SK-N-MC (cell line): ENCODE measurements around the gene CLCN1.

ENCODE experiments used
- DNase-seq: peaks from one replicate; pipeline ENCODE4 v3.0.0-alpha.2; 2011; ENCODE audit warnings: low read depth, low spot score
- H3K27ac ChIP-seq: fragments of 200-600 bp; sonication (generic); 2 replicates; pipeline ENCODE4 v1.5.1; 2016; ENCODE audit warnings: mixed run types
- H3K36me3 ChIP-seq: fragments of 200-600 bp; sonication (generic); 2 replicates; pipeline ENCODE4 v1.6.1; 2017; ENCODE audit warnings: antibody characterized with exemption, low read length, mixed read lengths; ENCODE audit not compliant: insufficient read depth
- H3K4me3 ChIP-seq: fragments of 200-600 bp; sonication (generic); 2 replicates; pipeline ENCODE4 v1.5.1; 2016
- H3K9ac ChIP-seq: fragments of 200-600 bp; sonication (generic); 2 replicates; pipeline ENCODE4 v1.8.0; 2017; ENCODE audit warnings: mixed run types, mixed read lengths; ENCODE audit not compliant: insufficient read length
- H3K9me3 ChIP-seq: fragments of 200-600 bp; sonication (generic); 2 replicates; pipeline ENCODE4 v1.6.1; 2017; ENCODE audit warnings: low read depth, mild to moderate bottlenecking, antibody characterized with exemption, low read length, moderate library complexity, mixed read lengths
- EZH2 ChIP-seq: fragments of 200-600 bp; sonication (generic); IDR thresholded peaks from one replicate; pipeline ENCODE4 v1.6.1; 2017; ENCODE audit warnings: antibody characterized with exemption
- FOXP2 ChIP-seq: optimal IDR thresholded peaks from 2 replicates; pipeline ENCODE3; 2011; ENCODE audit warnings: mild to moderate bottlenecking, moderate library complexity; ENCODE audit not compliant: insufficient read depth; ENCODE audit errors: extremely low read length, control extremely low read depth
- POLR2AphosphoS5 ChIP-seq: IDR thresholded peaks from 2 replicates; pipeline ENCODE4 v1.6.1; 2012; ENCODE audit warnings: mild to moderate bottlenecking, low read depth, low read length, borderline replicate concordance

Gene CLCN1

GRCh38 chr7:143372070-143372469 lies 56.2 kb downstream of the CLCN1 start:
- no peaks in the 10 kb centered on the region for H3K9me3 ChIP-seq
- H3K36me3 ChIP-seq = no peaks in the 10 kb centered on the region
- no peak overlapping the region for H3K4me3 ChIP-seq
- no peak overlapping the region for H3K9ac ChIP-seq
- TF ChIP-seq POLR2AphosphoS5 = no peak
- TF ChIP-seq EZH2 = no peak
- TF ChIP-seq FOXP2 = no peak
- no peak for DNase-seq
- H3K27ac ChIP-seq = no peak overlapping the region

DNA sequence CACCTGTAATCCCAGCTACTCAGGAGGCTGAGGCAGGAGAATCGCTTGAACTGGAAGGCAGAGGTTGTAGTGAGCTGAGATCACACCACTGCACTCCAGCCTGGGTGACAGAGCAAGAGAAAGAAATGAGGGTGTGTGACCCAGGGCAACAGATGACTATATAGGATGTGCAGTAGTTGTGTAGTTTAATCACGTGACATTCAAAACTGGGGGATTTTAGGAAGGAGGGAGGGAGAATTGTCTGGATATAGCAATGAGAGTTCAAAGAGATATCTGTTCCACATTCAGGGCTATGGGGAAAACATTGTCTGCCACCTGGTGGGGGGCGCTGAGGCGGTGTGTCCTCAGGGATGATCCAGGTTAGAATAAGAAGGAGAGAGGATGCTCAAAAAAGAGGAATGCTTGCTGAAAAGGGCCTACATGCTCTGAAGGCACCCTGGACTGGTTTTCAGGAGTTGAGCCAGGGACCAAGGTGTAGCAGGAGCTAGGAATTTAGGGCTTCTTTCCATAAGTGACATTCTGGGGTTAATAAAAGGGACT lies 57.4 kb downstream of the CLCN1 start:
- DNase-seq = no peak
- H3K36me3 ChIP-seq = no peaks in the 10 kb centered on the region
- no peak overlapping the region for H3K9ac ChIP-seq
- no peak overlapping the region for H3K27ac ChIP-seq
- H3K4me3 ChIP-seq = no peak overlapping the region
- H3K9me3 ChIP-seq = no peaks in the 10 kb centered on the region
- TF ChIP-seq EZH2 = no peak
- no peak for TF ChIP-seq POLR2AphosphoS5
- TF ChIP-seq FOXP2 = no peak

- Histone ChIP-seq H3K36me3 (no peaks in the 10 kb centered on the region), H3K4me3 (no peak overlapping the region), H3K27ac (no peak overlapping the region), H3K9ac (no peak overlapping the region), H3K9me3 (no peaks in the 10 kb centered on the region)
- TF ChIP-seq POLR2AphosphoS5 (no peak), FOXP2 (no peak), EZH2 (no peak)
- DNase-seq = no peak
These were observed 58.6 kb downstream of the CLCN1 start for GRCh38 chr7:143374561-143374960.

DNA sequence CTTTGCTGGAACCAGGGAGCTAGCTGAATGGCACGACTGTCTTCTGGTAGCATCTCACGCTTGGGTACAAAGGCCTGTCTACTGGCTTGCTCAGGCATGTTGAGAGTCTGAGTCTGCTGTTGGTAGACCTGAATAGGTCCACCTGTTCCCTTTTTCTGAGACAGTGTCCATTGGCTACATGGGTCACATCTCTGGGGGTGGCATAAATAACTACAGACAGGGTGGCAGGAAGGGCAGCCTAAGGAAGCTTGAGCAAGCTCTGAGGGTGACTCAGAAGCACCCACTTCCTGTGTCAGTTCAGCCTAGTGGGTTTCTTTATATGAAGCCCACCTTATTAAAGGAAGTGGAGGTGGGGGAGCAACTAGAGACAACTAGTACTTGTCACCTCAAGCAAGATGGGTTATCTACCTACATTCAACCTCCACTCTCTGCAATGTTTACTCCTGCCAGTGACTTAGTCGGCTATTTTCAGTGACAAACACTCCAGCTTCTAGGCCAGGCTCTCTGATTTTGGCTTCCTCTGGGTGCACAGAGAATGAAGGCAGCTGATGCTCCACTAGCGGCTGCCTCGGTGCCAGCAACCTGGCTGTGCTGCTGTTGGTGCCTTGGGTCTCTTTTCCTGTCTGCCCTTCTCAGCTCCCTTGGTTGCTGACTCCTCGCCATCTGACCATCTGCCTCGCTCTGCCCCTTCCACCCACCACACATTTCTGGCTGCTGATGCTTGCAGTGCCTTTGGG lies 59.6 kb downstream of the CLCN1 start:
- H3K9me3 ChIP-seq = no peaks in the 10 kb centered on the region
- no peak overlapping the region for H3K27ac ChIP-seq
- no peak overlapping the region for H3K9ac ChIP-seq
- H3K4me3 ChIP-seq = no peak overlapping the region
- TF ChIP-seq EZH2 = no peak
- no peaks in the 10 kb centered on the region for H3K36me3 ChIP-seq
- DNase-seq = no peak

DNA sequence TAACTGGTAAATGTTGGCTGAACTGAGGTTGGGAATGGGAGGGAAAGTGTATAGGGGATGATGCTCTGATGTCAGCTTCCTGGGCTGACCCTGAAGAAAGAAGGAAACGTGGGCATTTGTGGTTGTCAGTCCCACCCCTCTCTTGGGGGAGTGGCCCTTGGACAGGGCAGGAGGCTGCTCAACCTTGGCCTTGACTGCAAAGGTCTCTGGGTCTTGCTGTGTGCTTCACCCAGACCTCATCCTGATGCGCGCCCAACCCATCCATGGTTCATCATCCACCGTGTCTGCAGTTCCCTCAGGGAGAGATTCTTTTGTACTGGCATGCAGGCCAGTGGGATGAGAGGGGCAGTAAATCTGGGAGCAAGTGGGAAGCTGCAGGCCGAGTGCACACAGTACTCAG lies 60.5 kb downstream of the CLCN1 start:
- no peak for DNase-seq

DNA sequence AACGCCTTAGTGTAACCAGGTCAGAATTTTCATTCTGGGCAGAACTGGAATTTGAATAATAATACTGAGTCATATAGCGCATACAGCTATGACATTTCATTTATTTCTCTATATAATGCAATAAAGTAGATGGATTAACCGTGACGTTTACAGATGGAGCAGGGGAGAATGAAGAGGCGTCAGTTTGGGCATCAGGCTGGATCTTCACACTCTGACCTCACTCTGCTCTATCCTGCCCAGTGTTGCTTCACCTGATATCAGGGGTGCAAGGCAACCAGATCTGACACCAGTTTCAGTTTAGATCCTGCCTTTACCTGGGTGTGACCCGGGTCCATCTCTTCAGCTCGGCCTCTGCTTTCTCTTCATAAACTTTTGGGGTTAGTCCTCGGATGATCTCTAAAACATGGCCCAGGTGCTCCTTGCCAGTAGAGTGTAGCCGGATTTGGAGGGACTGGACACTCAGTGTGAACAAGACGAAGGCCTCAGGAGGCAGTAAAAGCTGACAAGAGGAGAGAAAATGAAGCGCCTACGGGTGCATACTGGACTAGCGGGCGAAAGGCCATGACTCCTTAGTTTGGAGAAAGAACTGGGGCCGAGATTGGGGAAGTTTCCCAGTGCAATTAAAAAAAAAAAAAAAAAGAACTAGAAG lies 63.8 kb downstream of the CLCN1 start:
- no peak for DNase-seq
- H3K9ac ChIP-seq = peak overlapping the region; percentile 92
- no peaks in the 10 kb centered on the region for H3K9me3 ChIP-seq
- no peaks in the 10 kb centered on the region for H3K36me3 ChIP-seq
- H3K27ac ChIP-seq = no peak overlapping the region
- TF ChIP-seq FOXP2 (no peak), POLR2AphosphoS5 (no peak), EZH2 (no peak)
- H3K4me3 ChIP-seq = peak overlapping the region; percentile 95

More for the DNA sequence above, 60.5 kb downstream of the CLCN1 start:
- Histone ChIP-seq H3K36me3 (no peaks in the 10 kb centered on the region), H3K9me3 (no peaks in the 10 kb centered on the region), H3K27ac (no peak overlapping the region), H3K4me3 (no peak overlapping the region), H3K9ac (no peak overlapping the region)
- TF ChIP-seq FOXP2 = no peak
- TF ChIP-seq POLR2AphosphoS5 = no peak
- TF ChIP-seq EZH2 = no peak

DNA sequence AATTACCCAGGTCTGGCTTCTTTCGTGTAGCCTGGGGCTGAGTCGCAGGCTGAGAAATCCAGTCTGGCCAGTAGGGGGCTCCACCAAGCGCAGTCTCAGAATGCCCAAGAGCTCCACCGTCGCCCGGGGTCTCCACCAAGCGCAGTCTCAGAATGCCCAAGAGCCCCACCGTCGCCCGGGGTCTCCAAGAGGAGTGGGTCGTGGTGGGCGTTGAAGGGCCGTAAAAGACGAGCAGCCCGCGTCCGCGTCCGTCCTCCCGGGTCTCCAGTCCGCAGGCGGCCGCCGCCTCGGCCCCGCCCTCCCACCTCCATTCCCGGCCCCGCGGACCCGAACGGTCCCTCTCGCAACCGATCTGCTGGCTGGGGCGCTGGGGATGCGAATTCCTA lies 64.3 kb downstream of the CLCN1 start:
- Histone ChIP-seq H3K4me3 (peak overlapping the region; percentile 95), H3K9ac (peak overlapping the region; percentile 92), H3K36me3 (no peaks in the 10 kb centered on the region), H3K27ac (no peak overlapping the region; the same call in 1 of the 2 replicates), H3K9me3 (no peaks in the 10 kb centered on the region)
- TF ChIP-seq EZH2 (no peak), POLR2AphosphoS5 (no peak), FOXP2 (peak; percentile 28)
- DNase-seq = peak; percentile 70

DNA sequence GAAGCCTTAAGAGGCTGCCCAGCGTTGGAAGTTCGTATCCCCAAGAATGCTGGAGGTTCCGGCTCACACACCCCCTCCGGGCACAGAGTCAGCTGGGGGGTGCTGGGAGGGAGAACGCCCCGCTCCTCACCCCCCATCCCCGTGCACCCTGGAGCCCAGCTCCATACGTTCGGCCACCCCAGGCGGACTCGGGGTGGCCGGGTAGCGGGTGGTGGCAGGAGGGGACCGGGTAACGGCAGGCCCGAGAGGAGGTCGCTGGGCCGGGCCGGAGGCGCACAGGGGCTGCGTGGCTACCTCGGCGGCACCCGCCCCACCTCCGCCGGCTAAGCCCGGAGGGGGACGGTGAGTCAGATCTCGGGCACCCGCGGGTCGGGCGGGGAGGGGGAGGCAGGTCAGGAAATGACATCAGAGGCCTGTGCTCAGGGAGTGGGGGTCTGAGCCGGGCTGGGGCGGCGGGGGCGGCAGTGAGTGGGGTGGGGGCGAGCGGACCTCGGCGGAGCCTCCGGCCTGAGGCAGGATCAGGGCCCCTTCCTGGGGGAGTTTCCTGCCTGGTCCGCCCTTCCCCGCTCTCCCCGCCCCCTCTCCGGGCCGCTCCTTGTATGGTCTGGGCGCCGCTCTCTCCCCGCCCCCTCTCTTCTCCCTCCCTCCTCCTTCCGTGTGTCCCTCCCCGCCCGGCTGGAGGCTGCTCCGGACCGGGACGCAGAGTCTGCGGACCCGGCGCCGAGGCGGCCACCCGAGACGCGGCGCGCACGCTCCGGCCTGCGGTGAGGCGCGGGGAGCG lies 64.9 kb downstream of the CLCN1 start, which contains the start of gene ZYX:
TSS of gene ZYX (plus strand) at position 700 of the 781 bp plus-strand sequence. CDS start 227 bp downstream, outside the sequence.
- Histone ChIP-seq H3K4me3 (peak within 1 kb of the TSS; percentile 95), H3K9ac (peak within 1 kb of the TSS; percentile 92), H3K27ac (peak within 1 kb of the TSS; percentile 50), H3K9me3 (no peaks in the 10 kb centered on the region), H3K36me3 (no peaks in the 10 kb centered on the region)
- TF ChIP-seq EZH2 (no peak), FOXP2 (no peak), POLR2AphosphoS5 (no peak; the same call in 1 of the 2 replicates)
- DNase-seq = no peak
